NCI-H2196 (cell line): ENCODE data around the gene RNGTT.
"Not testable (repeated sequence)": the region's sequence is repeated elsewhere in the genome, so short reads cannot be mapped to it uniquely, and the experiment has no call there.

Experiments
- DNase-seq: peaks from one replicate; lab custom pipeline; 2025; ENCODE audit not compliant: unreplicated experiment; lab: John Stamatoyannopoulos, UW

The RNGTT gene

DNA sequence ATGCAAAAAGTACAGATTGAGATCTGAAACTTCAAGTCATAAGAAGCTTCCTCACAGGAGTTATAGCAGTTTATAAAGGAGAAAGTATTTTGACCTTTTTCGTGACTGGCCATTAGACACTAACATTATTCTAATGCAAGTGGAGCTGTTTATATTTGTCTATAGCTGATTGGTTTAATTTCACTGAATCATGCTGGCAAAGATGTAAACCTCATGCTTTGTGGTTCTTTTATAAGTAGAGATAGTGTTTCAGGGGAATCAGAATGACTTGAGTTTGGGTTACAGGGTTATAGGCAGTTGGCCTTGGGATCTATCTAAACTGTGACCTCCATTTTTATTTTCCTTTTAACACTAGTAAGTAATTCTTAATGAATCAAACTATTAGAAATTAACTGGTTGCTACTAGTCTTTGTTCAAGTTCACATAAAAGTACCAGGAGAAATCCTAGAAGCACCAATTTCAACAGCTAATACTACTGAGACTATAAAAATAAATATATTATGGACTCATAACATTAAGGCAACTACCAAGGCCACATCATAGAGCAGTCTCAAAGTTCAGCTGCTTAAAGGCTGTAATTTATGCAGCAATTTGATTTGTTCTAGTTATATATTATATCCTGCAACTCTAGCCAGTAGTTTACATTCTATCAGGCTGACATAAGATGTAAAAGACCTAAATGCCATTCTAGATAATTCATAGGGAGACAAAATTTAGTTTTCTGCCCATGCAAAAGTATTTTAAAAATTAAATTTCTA is 94.0 kb downstream of the RNGTT start:
- DNase-seq: no peak

DNA sequence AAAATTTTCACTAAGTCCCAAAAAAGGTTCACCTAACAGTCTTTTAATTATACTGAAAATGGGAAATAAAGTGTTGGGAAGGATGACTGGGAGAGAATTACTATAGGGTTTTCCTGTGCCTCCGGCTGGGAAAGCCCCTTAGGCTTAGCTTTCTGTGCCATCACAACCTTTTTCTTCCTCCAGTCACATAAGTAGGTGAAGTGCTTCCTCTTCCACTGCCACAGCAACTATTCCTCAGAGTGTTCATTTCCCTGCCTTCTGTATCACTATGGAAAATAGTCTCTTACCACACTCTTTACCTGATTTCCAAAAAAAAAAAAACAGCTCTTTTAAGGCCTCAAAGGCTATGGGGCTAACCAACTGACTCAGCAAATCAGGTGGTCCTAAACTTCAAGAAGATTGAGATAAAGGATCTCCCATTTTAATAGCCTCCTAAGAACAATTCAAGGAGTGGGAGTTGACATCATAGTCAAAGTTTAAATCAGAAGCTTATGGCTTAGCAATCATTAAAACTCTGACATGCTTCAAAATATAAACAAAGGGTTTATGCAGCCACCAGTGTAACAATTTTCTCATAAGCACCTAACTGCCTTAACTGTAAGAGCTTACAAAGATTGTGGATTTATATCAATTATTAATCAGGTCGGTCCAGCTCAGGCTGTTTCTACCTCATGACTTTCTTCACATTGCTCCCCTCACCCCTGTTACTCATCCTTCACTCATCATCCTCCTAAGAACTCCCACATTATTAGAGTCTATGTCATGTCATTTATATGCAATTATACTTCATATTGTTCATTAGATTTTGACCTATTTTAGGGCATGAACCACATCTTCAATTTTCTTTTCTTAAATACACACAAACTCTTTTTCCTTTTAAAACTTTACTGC is 95.3 kb downstream of the RNGTT start:
- no peak for DNase-seq

DNA sequence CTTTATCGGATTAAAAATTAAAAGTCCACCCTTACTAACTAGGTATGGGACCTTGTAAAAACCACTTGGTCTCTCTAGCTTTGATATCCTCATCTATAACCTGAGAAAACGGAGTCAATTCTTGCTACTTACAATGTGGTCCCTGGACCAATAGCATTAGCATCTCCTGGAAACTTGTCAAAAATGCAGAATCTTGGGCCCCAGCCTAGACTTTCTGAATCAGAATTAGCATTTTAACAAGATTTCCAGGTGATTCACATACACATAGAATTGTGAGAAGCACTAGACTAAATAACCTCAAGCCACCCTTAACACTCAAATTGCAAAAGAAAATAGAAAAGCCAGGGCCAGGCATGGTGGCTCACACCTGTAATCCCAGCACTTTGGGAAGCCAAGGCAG is 96.6 kb downstream of the RNGTT start:
- no peak for DNase-seq

DNA sequence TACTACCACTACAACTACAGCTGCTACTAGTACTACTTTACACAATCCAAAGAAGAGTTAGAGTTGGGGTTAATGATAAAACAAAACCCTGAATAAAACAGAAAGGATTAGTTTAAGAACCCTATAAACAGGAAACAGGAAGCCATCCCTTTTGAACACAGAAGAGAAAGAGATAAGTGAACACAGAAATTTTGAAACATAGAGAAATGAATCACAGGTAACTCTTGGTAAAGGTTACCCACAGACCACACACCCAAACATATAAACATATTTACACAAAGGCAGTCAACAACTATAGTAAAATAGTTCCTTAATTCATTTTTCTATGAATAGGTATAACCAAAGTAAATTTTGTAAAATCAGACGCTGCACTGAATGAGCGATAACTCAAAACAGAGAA is 98.1 kb downstream of the RNGTT start:
- no peak for DNase-seq

DNA sequence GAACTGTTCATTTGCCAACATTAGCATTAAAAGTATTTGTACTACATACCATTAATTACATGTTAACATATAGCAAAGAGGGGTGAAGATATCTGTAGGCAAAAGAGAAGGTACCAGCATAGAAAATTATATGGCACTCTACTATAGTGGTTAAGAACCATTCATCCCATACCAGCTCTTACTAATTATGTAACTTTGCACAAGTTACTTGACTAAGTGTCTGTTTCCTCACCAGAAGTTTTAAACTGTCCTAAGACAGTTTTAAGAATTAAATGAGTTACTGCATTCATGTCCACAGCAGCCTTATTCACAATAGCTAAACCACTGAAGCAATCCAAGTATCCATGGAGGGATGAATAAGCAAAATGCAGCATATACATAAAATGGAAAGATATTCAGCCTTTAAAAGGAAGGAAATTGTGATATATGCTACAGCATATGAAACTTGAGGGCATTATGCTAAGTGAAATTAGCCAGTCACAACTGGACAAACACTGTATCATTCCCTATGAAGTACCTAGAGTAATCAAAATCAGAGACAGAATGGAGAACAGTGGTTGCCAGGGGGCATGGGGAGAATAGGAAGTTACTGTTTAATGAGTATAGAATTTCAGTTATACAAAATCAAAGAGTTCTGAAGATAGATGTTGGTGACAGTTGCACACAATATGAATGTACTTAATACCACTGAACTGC is 98.9 kb downstream of the RNGTT start:
- DNase-seq: no peak

DNA sequence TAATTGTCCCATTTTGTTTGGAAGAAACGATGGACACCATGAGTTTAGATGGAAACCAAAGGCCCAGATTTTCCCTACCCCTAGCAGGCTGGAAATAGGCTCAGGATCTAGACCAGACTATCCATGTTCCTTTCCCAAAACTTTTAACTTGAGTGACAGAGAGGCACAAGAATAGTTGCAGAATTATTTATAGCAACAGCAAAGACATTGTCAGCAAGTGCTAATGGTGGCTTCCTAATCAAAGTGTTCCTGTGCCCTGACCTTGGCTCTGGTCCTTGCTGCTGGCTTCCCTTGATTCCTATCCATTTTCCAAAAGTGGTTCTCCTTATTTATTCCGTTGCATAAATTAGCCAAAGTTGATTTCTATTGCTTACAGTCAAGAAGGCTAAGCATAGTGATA is 103.1 kb downstream of the RNGTT start:
- DNase-seq: no peak

DNA sequence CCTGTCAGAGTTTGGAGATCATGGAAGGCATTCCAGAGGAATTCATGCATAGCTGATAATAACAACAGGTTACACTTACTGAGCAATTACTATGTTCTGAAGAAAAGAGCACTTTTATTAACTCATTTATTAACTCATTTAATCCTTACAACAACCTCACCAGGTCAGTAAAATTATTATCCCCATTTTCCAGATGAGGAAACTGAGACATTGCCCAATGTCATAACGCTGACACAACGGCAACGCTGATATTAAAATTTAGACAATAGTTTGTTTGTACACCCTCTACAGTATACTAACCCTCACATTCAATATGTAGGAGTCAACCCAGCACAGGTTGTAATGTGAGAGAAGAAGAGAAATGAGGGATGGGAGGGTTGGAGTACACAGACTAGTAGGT is 105.0 kb downstream of the RNGTT start:
- no peak for DNase-seq

DNA sequence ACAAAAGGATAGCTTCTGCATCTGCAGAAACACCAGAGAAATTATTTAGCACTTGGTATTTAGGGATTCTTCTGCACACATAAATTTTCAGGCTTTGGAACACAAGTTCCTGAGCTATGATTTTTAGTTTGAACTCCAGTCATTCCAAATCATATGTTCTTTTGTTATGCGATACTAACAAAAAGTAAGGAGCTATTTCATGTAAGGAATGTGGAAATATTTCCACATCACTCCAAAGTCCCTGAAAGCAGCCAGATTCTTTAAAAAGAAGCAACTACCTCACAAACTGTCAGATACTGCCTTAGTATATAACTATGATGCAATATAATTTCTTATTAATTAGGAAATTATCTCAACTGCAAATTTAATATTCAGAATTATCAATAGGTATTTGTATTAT is 106.9 kb downstream of the RNGTT start:
- no peak for DNase-seq

DNA sequence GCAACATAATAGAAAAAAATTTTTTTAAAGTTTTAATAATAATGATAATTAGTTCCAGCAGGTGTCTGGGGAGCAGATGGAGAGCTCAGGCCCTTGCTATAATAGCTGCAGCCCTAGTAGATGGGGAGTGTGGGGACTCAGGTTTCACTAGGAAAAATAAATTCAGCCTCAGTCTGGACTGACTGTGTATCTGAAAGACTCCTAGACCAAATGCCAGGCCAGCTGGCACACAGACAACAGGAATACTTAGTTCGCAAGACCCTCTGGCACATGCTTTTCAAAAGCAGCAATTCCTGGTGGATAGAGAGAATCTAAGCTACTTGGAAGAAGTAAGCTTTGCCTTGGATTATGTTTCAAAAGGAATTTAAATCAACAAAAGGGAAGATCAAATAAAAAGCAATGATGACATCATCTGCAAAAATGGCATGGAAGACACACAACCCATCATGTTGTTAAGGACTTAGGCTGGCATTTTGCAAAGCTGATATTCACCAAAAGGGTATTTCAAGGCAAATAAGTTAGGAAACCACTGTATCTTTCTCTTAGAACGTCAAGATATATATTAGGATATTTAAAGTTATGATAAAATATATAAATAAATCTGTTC is 107.8 kb downstream of the RNGTT start:
- peak; percentile 58 for DNase-seq

DNA sequence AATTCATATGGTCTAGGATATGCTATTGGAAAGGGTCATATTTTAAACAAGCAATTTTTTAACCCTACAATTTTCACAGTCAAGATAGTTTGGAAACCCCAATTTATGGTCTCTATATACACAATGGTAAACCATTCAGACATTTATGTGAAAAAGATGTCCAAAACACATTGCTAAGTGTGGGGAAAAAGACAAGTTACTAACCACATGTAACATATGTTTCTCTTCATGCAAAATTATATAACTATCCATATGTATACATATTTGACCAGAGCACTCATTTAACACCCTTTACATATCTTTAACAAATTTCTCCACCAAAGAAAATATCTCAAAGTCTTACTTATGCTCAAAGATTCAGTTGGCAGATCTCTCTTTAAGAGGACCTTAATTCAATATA is 110.6 kb downstream of the RNGTT start:
- DNase-seq: no peak

DNA sequence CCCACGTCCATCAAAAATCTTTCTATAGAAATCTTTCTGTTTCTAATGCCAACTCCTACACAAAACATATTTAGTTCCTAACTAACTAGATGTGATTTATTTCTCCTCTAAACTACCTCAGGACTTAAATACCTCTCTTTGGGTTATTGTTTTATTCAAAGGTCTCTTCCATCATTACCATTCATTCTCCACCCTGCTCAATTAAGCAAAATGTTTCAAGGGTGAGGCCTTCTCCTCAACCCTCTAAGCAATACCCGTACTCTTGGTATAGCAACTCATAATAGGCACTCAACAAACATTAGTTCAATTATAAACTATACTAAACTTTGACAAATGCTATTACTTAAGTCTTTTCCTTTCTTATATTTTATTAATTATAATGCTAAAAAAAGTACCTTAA is 111.4 kb downstream of the RNGTT start:
- DNase-seq: no peak

DNA sequence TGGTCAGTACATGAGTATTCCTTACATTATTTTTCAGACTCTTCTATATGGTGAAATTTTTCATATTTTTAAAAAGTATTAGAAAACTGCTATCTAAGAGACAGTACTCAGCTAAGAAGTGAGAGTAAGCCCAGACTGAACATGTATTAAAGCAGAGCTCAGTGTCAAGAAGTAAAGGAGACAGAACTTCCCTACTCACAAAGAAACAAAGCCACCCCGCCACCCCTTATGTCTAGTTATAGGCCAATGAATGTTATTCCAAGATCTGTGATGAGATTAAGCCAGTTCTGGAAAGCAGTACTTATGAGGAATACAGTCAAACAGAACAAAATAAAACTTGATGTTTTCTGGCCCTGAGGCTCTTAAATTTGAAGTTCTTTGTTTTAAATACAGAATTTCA is 114.5 kb downstream of the RNGTT start:
- no peak for DNase-seq

DNA sequence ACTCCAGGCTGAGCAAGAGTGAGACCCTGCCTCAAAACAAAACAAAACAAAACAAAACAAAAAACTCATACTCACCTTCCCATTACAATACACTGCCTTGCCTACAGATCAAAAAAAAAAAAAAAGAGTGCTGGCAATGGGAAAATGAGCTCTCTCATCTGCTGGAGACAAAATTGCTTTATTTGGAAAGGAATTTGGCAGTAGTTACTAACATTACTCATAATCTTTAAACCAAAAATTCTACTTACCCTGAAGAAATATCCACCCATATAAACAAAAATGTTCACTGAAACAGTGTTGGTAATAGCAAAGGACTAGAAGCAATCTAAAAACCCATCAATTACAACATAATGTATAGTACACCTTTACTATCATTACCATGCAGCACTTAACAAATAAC is 120.4 kb downstream of the RNGTT start:
- no peak for DNase-seq

DNA sequence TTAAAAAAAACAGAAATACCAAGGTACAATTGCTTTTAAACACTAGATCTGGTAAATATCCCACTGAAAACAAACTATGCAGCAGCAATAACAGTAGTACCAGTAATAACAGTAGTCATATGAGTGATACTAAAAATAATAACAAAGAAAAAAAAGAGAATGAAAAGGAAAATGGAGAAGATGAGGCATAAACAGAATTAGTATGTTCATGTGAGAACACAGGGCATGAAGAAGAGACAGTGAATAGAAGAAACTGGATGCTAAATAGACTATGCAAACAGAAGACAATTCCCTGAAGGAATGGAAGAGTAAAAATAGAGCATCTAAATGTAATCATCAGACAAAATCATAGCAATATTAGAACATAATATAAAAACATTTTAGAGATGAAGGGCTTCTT is 121.1 kb downstream of the RNGTT start:
- DNase-seq: no peak

DNA sequence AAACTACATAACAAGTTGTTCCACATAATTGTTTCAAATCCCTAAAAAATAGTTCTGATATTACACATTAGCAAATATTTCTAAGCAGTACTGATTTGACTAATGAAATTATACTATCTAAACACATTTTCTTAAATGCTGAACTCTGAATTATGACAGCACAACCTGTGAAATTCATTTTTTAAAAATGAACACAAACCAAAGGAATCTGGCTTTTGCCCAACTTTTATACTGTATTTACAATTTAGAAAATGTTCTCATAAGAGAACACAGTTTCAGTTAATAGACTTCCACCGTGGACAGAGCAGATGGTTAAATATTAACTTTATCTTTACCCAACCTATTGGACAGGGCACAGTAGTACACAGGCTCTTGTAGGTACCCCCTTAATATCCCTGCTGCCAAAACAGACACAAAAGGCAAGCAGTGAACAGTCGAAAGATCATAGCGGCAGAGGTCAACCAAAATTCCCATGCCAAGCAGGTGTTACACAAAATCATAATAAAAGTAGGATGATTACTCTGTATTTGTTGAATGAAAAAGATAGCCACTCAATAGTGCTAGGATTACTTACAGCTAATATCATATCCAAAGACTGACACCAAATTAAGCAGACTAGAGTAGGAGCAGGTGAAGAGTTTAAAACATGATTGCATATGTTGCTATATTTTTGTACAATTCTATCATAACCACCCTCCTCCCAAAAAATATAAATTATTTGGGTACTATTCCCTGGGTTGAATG is 122.5 kb downstream of the RNGTT start:
- no peak for DNase-seq

DNA sequence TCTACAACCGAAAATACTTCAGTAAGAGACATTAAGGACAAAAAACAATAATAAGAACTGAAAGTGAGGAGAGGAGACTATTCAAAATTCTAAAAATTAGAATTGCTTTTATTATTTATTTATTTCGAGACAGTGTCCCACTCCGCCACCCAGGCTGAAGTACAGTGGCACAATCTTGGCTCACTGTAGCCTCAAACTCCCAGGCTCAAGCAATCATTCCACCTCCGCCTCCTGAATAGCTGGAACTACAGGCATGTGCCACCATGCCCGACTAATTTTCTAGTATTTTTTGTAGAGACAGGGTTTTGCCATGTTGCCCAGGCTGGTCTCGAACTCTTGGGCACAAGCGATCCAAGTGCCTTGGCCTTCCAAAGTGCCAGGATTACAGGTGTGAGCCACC is 123.1 kb downstream of the RNGTT start:
- no peak for DNase-seq

DNA sequence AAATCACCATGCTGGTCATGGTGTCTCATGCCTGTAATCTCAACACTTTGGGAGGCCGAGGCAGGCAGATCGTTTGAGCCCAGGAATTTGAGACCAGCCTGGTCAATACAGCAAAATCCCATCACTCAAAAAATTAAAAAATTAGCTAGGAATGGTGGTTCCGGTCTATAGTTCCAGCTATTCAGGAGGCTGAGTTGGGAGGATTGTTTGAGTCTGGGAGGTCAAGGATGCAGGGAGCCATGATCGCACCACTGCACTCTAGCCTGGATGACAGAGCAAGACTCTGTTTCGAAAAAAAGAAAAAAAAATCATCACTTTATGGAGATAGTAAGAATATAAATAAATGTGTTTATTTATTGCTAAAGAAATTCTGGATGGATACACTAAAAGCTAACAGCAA is 124.1 kb downstream of the RNGTT start:
- no peak for DNase-seq

DNA sequence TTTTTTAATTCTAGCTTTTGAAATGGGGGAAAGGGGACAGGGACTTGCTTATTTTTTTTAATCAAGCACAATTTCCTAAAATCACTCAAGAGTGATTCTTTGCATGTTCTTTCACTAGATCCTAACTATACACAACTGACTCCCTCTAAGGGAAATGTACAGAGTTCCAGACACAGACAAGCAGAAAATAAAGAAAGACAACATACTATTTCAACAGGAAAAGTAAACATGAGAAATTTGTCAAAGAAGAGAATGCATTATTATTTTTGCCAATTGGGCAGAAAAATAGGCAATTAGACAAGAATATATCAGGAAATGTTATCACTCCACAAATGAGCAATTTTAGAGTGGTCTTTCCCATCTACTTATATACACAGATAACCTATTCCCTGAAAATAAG is 128.2 kb downstream of the RNGTT start:
- no peak for DNase-seq

DNA sequence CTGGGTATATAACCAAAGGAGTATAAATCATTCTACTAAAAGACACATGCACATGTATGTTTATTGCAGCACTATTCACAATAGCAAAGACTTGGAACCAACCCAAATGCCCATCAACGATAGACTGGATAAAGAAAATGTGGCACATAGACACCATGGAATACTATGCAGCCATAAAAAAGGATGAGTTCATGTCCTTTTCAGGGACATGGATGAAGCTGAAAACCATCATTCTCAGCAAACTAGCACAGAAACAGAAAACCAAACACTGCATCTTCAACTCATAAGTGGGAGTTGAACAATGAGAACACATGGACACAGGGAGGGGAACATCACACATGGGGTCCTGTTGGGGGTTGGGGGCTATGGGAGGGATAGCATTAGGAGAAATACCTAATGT is 130.3 kb downstream of the RNGTT start:
- DNase-seq: not testable (repeated sequence)

DNA sequence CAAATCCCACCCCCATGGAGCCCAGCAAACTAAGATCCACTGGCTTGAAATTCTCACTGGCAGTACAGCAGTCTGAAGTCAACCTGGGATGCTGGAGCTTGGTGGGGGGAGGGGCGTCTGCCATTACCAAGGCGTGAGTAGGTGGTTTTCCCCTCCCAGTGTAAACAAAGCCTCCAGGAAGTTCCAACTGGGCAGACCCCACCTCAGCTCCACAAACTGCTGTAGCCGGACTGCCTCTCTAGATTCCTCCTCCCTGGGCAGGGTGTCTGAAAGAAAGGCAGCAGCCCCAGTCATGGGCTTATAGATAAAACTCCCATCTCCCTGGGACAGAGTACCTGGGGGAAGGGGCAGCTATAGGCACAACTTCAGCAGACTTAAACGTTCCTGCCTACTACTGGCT is 135.8 kb downstream of the RNGTT start:
- DNase-seq: not testable (repeated sequence)

DNA sequence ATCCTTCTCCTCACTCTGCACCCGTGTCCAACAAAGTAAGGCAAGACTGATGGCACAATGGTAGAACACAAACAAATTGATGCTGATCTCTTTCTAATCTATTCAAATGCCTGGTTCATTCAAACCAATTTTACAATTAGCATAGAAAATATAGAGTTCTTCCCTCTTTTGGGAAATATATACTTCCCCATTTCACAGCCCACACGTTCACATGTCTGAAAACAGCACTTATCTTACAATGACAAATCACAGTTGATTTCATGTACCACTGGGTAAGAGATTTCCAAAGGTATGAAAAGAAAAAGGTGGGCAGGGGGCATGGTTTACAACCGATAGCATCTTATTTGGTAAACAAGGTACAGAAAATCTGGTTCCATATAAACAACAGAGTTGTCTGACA is 137.6 kb downstream of the RNGTT start:
- DNase-seq: no peak
